Peyer's patch (tissue), 4 donors: Measurements from ENCODE around the gene HSPBP1. TPM values are rescaled to one million over a fixed set of nuclear protein-coding genes. Genes with fewer than 3 reads are reported as not detected.

Experiments used
- DNase-seq, 3 donors: peaks; one replicate each; pipeline ENCODE4 v3.0.0-alpha.2; 2017 to 2019
- H3K27ac ChIP-seq, 4 donors: fragments of 200-600 bp; sonication (generic); one replicate each; pipeline ENCODE4 v1.5.1; 2016 to 2019
- H3K27me3 ChIP-seq, 2 donors: fragments of 200-600 bp; sonication (generic); one replicate each; pipeline ENCODE4 v1.5.1; 2019
- H3K36me3 ChIP-seq, 3 donors: fragments of 200-600 bp; sonication (generic); one replicate each; pipeline ENCODE4 v1.5.1; 2016 to 2019
- H3K4me1 ChIP-seq, 4 donors: fragments of 200-600 bp; sonication (generic); one replicate each; pipeline ENCODE4 v1.5.1; 2016 to 2019
- H3K4me3 ChIP-seq, 4 donors: fragments of 200-600 bp; sonication (generic); 1 replicate in 3 of 4; 2 replicates in 1 of 4; pipeline ENCODE4 v1.5.1; 2016 to 2019; ENCODE audit warnings: mild to moderate bottlenecking in 1 of 4
- H3K9me3 ChIP-seq, 4 donors: fragments of 200-600 bp; sonication (generic); one replicate each; pipeline ENCODE4 v1.5.1; 2016 to 2019; ENCODE audit warnings: mild to moderate bottlenecking in 1 of 4
- CTCF ChIP-seq, 6 experiments: fragments of 450-650 bp in 4 of 6; fragments of 200-600 bp in 2 of 6; sonication (generic) in 1 of 6; IDR thresholded peaks; one replicate each; pipeline ENCODE4 v1.5.1; 2017 to 2019; ENCODE audit warnings: antibody characterized with exemption in 6 of 6, mild to moderate bottlenecking in 3 of 6, moderate library complexity in 1 of 6
- POLR2A ChIP-seq, 2 donors: fragments of 450-650 bp; IDR thresholded peaks; one replicate each; pipeline ENCODE4 v1.5.1; 2017; ENCODE audit warnings: antibody characterized with exemption in 2 of 2, mild to moderate bottlenecking in 2 of 2, moderate library complexity in 2 of 2
- total RNA-seq, 4 donors: library from RNA; depleted of rRNA; stranded (reverse); fragments of >200 nt; gene quantifications; one replicate each; pipeline ENCODE4 v1.1.0, GENCODE V29; 2016

HSPBP1 gene
- total RNA-seq, 4 donors from 2014 or later, result 14.4 to 38.0 (median 25.6) TPM

- no peaks in the 10 kb centered on the region for H3K27me3 ChIP-seq
- H3K27ac ChIP-seq, result no peak overlapping the region
- H3K4me1 ChIP-seq, result peaks cover 0 to 8% (median 0%) of the 10 kb centered on the region in 4 donors
- H3K4me3 ChIP-seq, result no peak overlapping the region
- no peaks in the 10 kb centered on the region for H3K9me3 ChIP-seq
- no peak for TF ChIP-seq CTCF (IDR thresholded peaks at IDR 0.05)
- TF ChIP-seq POLR2A (IDR thresholded peaks at IDR 0.05), result no peak
- DNase-seq, result no peak
- H3K36me3 ChIP-seq, result no peaks in the 10 kb centered on the region
Measured at GRCh38 chr19:55300886-55301458, 21.1 kb upstream of the HSPBP1 start.

GRCh38 chr19:55299991-55300390 lies 20.1 kb upstream of the HSPBP1 start:
- H3K4me1 ChIP-seq, result peaks cover 0 to 8% (median 0%) of the 10 kb centered on the region in 4 donors
- no peak overlapping the region for H3K4me3 ChIP-seq
- no peaks in the 10 kb centered on the region for H3K27me3 ChIP-seq
- no peaks in the 10 kb centered on the region for H3K36me3 ChIP-seq
- no peaks in the 10 kb centered on the region for H3K9me3 ChIP-seq
- DNase-seq, result no peak
- TF ChIP-seq CTCF (IDR thresholded peaks at IDR 0.05) (no peak), POLR2A (IDR thresholded peaks at IDR 0.05) (no peak)
- H3K27ac ChIP-seq, result no peak overlapping the region

GRCh38 chr19:55297267-55297666 lies 17.4 kb upstream of the HSPBP1 start:
- Histone ChIP-seq H3K27me3 (no peaks in the 10 kb centered on the region), H3K4me1 (peaks cover 0 to 8% (median 0%) of the 10 kb centered on the region in 4 donors), H3K27ac (no peak overlapping the region), H3K9me3 (no peaks in the 10 kb centered on the region), H3K36me3 (no peaks in the 10 kb centered on the region), H3K4me3 (no peak overlapping the region)
- no peak for DNase-seq
- no peak for TF ChIP-seq CTCF (IDR thresholded peaks at IDR 0.05)
- TF ChIP-seq POLR2A (IDR thresholded peaks at IDR 0.05), result no peak

GRCh38 chr19:55289117-55289796 lies 9.3 kb upstream of the HSPBP1 start:
- TF ChIP-seq POLR2A (IDR thresholded peaks at IDR 0.05) (no peak), CTCF (IDR thresholded peaks at IDR 0.05) (no peak)
- DNase-seq, result no peak
- Histone ChIP-seq H3K9me3 (no peaks in the 10 kb centered on the region), H3K36me3 (no peaks in the 10 kb centered on the region), H3K4me1 (peaks cover 0 to 4% (median 0%) of the 10 kb centered on the region in 4 donors), H3K4me3 (no peak overlapping the region), H3K27me3 (no peaks in the 10 kb centered on the region), H3K27ac (no peak overlapping the region)

- no peaks in the 10 kb centered on the region for H3K27me3 ChIP-seq
- DNase-seq, result no peak
- no peak overlapping the region for H3K4me3 ChIP-seq
- H3K27ac ChIP-seq, result no peak overlapping the region
- H3K9me3 ChIP-seq, result no peaks in the 10 kb centered on the region
- H3K36me3 ChIP-seq, result no peaks in the 10 kb centered on the region
- H3K4me1 ChIP-seq, result peaks cover 0 to 7% (median 0%) of the 10 kb centered on the region in 4 donors
- no peak for TF ChIP-seq CTCF (IDR thresholded peaks at IDR 0.05)
- TF ChIP-seq POLR2A (IDR thresholded peaks at IDR 0.05), result no peak
Measured at GRCh38 chr19:55287361-55288079, 7.6 kb upstream of the HSPBP1 start.
